EL (cell line): ENCODE results near the gene NFIA.

Experiments used
- DNase-seq: peaks from one replicate; pipeline ENCODE4 v3.0.0-alpha.2; 2016

The NFIA gene

GRCh38 chr1:61085206-61085982 is 3.0 kb downstream of the NFIA start:
- no peak for DNase-seq

- no peak for DNase-seq
These were observed 3.8 kb downstream of the NFIA start for GRCh38 chr1:61085983-61086644.

- DNase-seq: no peak
These were observed 5.2 kb downstream of the NFIA start for GRCh38 chr1:61087571-61087970.

GRCh38 chr1:61088163-61088974 is 6.0 kb downstream of the NFIA start:
- no peak for DNase-seq

GRCh38 chr1:61089338-61089737 is 7.0 kb downstream of the NFIA start:
- no peak for DNase-seq

- DNase-seq: no peak
These were observed 7.4 kb downstream of the NFIA start for GRCh38 chr1:61089741-61090140.

GRCh38 chr1:61090546-61091202 is 8.3 kb downstream of the NFIA start:
- no peak for DNase-seq

GRCh38 chr1:61091455-61091854 is 9.1 kb downstream of the NFIA start:
- no peak for DNase-seq

- DNase-seq: no peak
These were observed 10.3 kb downstream of the NFIA start for GRCh38 chr1:61092642-61093041.

- no peak for DNase-seq
These were observed 11.3 kb downstream of the NFIA start for GRCh38 chr1:61093525-61094137.

- DNase-seq: no peak
These were observed 12.5 kb downstream of the NFIA start for GRCh38 chr1:61094677-61095469.

GRCh38 chr1:61095470-61095812 is 13.1 kb downstream of the NFIA start:
- no peak for DNase-seq

- DNase-seq: peak; percentile 56
These were observed 15.0 kb downstream of the NFIA start for GRCh38 chr1:61097317-61097716.

GRCh38 chr1:61097722-61098121 is 15.4 kb downstream of the NFIA start:
- no peak for DNase-seq

GRCh38 chr1:61098333-61098732 is 16.0 kb downstream of the NFIA start:
- DNase-seq: no peak

GRCh38 chr1:61098906-61099437 is 16.6 kb downstream of the NFIA start:
- DNase-seq: no peak

- DNase-seq: no peak
These were observed 18.2 kb downstream of the NFIA start for GRCh38 chr1:61100578-61100977.

- no peak for DNase-seq
These were observed 19.2 kb downstream of the NFIA start for GRCh38 chr1:61101536-61101935.

GRCh38 chr1:61102041-61102440 is 19.7 kb downstream of the NFIA start:
- DNase-seq: no peak

GRCh38 chr1:61102621-61103020 is 20.3 kb downstream of the NFIA start:
- no peak for DNase-seq

GRCh38 chr1:61104220-61104671 is 21.9 kb downstream of the NFIA start:
- DNase-seq: no peak

- no peak for DNase-seq
These were observed 25.3 kb downstream of the NFIA start for GRCh38 chr1:61107638-61108037.
